Hepatocyte (in vitro differentiated cells): Measurements from ENCODE around the gene ZC3H7A.

ENCODE experiments used
- EZH2 ChIP-seq: fragments of 200-600 bp; sonication (generic); IDR thresholded peaks from 2 replicates; pipeline ENCODE4 v1.6.1; 2016; ENCODE audit warnings: antibody characterized with exemption, mild to moderate bottlenecking, borderline replicate concordance
- EZH2phosphoT487 ChIP-seq: fragments of 200-600 bp; sonication (generic); IDR thresholded peaks from one replicate; pipeline ENCODE4 v1.6.1; 2018; ENCODE audit warnings: antibody characterized with exemption, mild to moderate bottlenecking, low read depth, moderate library complexity; ENCODE audit not compliant: unreplicated experiment, severe bottlenecking
- TF ChIP-seq, protein P1 (sequence below): fragments of 200-600 bp; sonication (generic); IDR thresholded peaks from 2 replicates; pipeline ENCODE4 v1.5.1; 2016; ENCODE audit warnings: antibody characterized with exemption, mild to moderate bottlenecking; ENCODE audit not compliant: poor library complexity

DNA sequence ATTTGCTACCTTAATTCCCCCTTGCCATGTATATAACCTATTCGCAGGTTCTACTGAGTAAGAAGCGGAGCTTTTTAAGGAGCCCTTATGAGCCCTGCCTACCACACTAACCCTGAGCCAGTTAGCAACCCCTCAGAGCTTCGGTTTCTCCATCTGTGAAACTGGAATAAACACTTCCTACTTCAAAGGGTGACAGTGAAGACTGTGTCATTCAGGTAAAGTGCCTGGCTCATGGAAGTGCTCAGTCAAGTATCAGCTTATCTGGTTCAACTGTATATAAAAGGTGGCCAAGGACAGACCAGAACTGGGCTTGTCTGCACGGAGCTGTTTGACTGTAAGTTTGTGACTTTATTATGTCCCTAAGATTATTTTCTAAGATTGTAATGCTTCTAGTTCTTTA is 85.4 kb downstream of the ZC3H7A start:
- TF ChIP-seq, protein P1, sequence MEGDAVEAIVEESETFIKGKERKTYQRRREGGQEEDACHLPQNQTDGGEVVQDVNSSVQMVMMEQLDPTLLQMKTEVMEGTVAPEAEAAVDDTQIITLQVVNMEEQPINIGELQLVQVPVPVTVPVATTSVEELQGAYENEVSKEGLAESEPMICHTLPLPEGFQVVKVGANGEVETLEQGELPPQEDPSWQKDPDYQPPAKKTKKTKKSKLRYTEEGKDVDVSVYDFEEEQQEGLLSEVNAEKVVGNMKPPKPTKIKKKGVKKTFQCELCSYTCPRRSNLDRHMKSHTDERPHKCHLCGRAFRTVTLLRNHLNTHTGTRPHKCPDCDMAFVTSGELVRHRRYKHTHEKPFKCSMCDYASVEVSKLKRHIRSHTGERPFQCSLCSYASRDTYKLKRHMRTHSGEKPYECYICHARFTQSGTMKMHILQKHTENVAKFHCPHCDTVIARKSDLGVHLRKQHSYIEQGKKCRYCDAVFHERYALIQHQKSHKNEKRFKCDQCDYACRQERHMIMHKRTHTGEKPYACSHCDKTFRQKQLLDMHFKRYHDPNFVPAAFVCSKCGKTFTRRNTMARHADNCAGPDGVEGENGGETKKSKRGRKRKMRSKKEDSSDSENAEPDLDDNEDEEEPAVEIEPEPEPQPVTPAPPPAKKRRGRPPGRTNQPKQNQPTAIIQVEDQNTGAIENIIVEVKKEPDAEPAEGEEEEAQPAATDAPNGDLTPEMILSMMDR: no peak
- no peak for TF ChIP-seq EZH2phosphoT487
- TF ChIP-seq EZH2: no peak
